ENCODE results near the gene ING5. TPM values are rescaled to one million over a fixed set of nuclear protein-coding genes. Genes with fewer than 3 reads are reported as not detected.

The ING5 gene
- total RNA-seq, 6 donors from 2014 or later = 20.2 to 181 (median 41.5) TPM

GRCh38 chr2:241680827-241681599, 20.8 kb upstream of the ING5 start:
- H3K9me3 ChIP-seq = no peaks in the 10 kb centered on the region
- peaks cover 5 to 9% (median 5%) of the 10 kb centered on the region in 4 donors for H3K4me1 ChIP-seq
- H3K27me3 ChIP-seq = no peaks in the 10 kb centered on the region
- H3K4me3 ChIP-seq = no peak overlapping the region
- WGBS, 2 donors = 89 to 92% methylated on average over 14 of the region's 14 CpGs
- H3K36me3 ChIP-seq = peaks cover 6 to 69% (median 29%) of the 10 kb centered on the region in 4 donors
- no peak overlapping the region for H3K27ac ChIP-seq
- TF ChIP-seq CTCF (IDR thresholded peaks at IDR 0.05) (no peak), EP300 (IDR thresholded peaks at IDR 0.05) (no peak), POLR2A (IDR thresholded peaks at IDR 0.05) (no peak), POLR2AphosphoS5 (IDR thresholded peaks at IDR 0.05) (no peak)
- DNase-seq = no peak
- ATAC-seq (ENCODE audit: low FRiP score in 2 of 2) = peak in 1 of 2 donors; percentile 89

- DNase-seq (no peak), ATAC-seq (ENCODE audit: low FRiP score in 2 of 2) (peak in 1 of 2 donors; percentile 16)
- H3K9me3 ChIP-seq = no peaks in the 10 kb centered on the region
- no peaks in the 10 kb centered on the region for H3K27me3 ChIP-seq
- peaks cover 3 to 36% (median 5%) of the 10 kb centered on the region in 4 donors for H3K36me3 ChIP-seq
- peaks cover 20 to 40% (median 25%) of the 10 kb centered on the region in 4 donors for H3K4me1 ChIP-seq
- 0% methylated on average over 24 to 31 of the region's 37 CpGs for WGBS, 2 donors
- H3K27ac ChIP-seq = peak overlapping the region; percentile 88 to 95 (median 94)
- H3K4me3 ChIP-seq = peak overlapping the region; percentile 93 to 99 (median 99)
- no peak for TF ChIP-seq POLR2A (IDR thresholded peaks at IDR 0.05)
- TF ChIP-seq POLR2AphosphoS5 (IDR thresholded peaks at IDR 0.05) = no peak
- no peak for TF ChIP-seq EP300 (IDR thresholded peaks at IDR 0.05)
- TF ChIP-seq CTCF (IDR thresholded peaks at IDR 0.05) = no peak
Observed at GRCh38 chr2:241686324-241686649, 15.6 kb upstream of the ING5 start.

GRCh38 chr2:241686650-241687425, 15.0 kb upstream of the ING5 start, which contains the start of gene DTYMK:
TSS of gene DTYMK (minus strand) at chr2:241686815. CDS start at chr2:241686783, 32 bp downstream.
- Histone ChIP-seq H3K9me3 (no peaks in the 10 kb centered on the region), H3K27ac (peak within 1 kb of the TSS; percentile 88 to 95 (median 94)), H3K4me1 (peaks cover 20 to 40% (median 25%) of the 10 kb centered on the region in 4 donors), H3K4me3 (peak within 1 kb of the TSS; percentile 93 to 99 (median 99)), H3K36me3 (peaks cover 3 to 36% (median 8%) of the 10 kb centered on the region in 4 donors), H3K27me3 (no peaks in the 10 kb centered on the region)
- WGBS, 2 donors = 0% methylated on average over 47 to 59 of the region's 102 CpGs
- peak; percentile 97 to 100 for DNase-seq
- TF ChIP-seq EP300 (IDR thresholded peaks at IDR 0.05) (peak in 1 of 4 donors; percentile 65), CTCF (IDR thresholded peaks at IDR 0.05) (peak in 2 of 6 experiments; percentile 25 to 41), POLR2A (IDR thresholded peaks at IDR 0.05) (peak in 3 of 4 donors; percentile 36 to 94 (median 82)), POLR2AphosphoS5 (IDR thresholded peaks at IDR 0.05) (peak; percentile 94 to 97)
- peak; percentile 98 to 99 for ATAC-seq (ENCODE audit: low FRiP score in 2 of 2)

- DNase-seq (no peak), ATAC-seq (ENCODE audit: low FRiP score in 2 of 2) (no peak)
- WGBS, 2 donors = 87 to 92% methylated on average over 10 of the region's 10 CpGs
- TF ChIP-seq POLR2AphosphoS5 (IDR thresholded peaks at IDR 0.05) (no peak), POLR2A (IDR thresholded peaks at IDR 0.05) (no peak), EP300 (IDR thresholded peaks at IDR 0.05) (no peak), CTCF (IDR thresholded peaks at IDR 0.05) (no peak)
- Histone ChIP-seq H3K27me3 (no peaks in the 10 kb centered on the region), H3K4me3 (no peak overlapping the region), H3K36me3 (peaks cover under 1 to 27% (median 7%) of the 10 kb centered on the region in 4 donors), H3K27ac (no peak overlapping the region), H3K4me1 (peaks cover 20 to 40% (median 25%) of the 10 kb centered on the region in 4 donors), H3K9me3 (no peaks in the 10 kb centered on the region)
Observed at GRCh38 chr2:241689306-241689705, 12.5 kb upstream of the ING5 start.
